ENCODE measurements around the gene NEAT1. TPM values are rescaled to one million over a fixed set of nuclear protein-coding genes. Genes with fewer than 3 reads are reported as not detected.
"Not testable (repeated sequence)": the region's sequence is repeated elsewhere in the genome, so short reads cannot be mapped to it uniquely, and the experiment has no call there.

Gene NEAT1
- total RNA-seq, 1 experiment from 2014 or later: 74.7 TPM

- not testable (repeated sequence) for DNase-seq
Measured at GRCh38 chr11:65452259-65452658, 29.7 kb downstream of the NEAT1 start.

GRCh38 chr11:65452806-65453490 is 30.4 kb downstream of the NEAT1 start:
- Histone ChIP-seq H3K4me2 (ENCODE audit: low read depth, low read length, poor library complexity, severe bottlenecking) (no peak overlapping the region), H3K27ac (ENCODE audit: low read length) (no peak overlapping the region), H3K9ac (ENCODE audit: low read length) (no peak overlapping the region), H3K27me3 (ENCODE audit: low read length) (no peaks in the 10 kb centered on the region), H3K9me2 (replicated peaks; ENCODE audit: insufficient read depth, low read length) (no peaks in the 10 kb centered on the region), H3K36me3 (ENCODE audit: insufficient read depth, low read length) (peaks cover 6% of the 10 kb centered on the region; the same call in 1 of the 2 replicates), H3K4me3 (ENCODE audit: low read length) (no peak overlapping the region), H4K20me1 (ENCODE audit: insufficient read depth, low read depth, low read length) (no peaks in the 10 kb centered on the region), H3K79me2 (ENCODE audit: low read length) (peaks cover 4% of the 10 kb centered on the region; the same call in 1 of the 2 replicates), H3K9me3 (ENCODE audit: low read length) (no peaks in the 10 kb centered on the region), H3K4me1 (ENCODE audit: low read length) (peaks cover 46% of the 10 kb centered on the region), H2AFZ (ENCODE audit: low read length) (no peak overlapping the region)
- DNase-seq: no peak

More at GRCh38 chr11:65452259-65452658, 29.7 kb downstream of the NEAT1 start:
- not testable (repeated sequence) for H3K27me3 ChIP-seq (ENCODE audit: low read length); H3K79me2 ChIP-seq (ENCODE audit: low read length); H3K9me2 ChIP-seq (replicated peaks; ENCODE audit: insufficient read depth, low read length); H2AFZ ChIP-seq (ENCODE audit: low read length); H3K9ac ChIP-seq (ENCODE audit: low read length); H3K4me2 ChIP-seq (ENCODE audit: low read depth, low read length, poor library complexity, severe bottlenecking); H3K36me3 ChIP-seq (ENCODE audit: insufficient read depth, low read length); H4K20me1 ChIP-seq (ENCODE audit: insufficient read depth, low read depth, low read length); H3K4me3 ChIP-seq (ENCODE audit: low read length); H3K27ac ChIP-seq (ENCODE audit: low read length); H3K9me3 ChIP-seq (ENCODE audit: low read length)
- H3K4me1 ChIP-seq (ENCODE audit: low read length): peaks cover 45% of the 10 kb centered on the region

GRCh38 chr11:65454311-65454695 is 31.7 kb downstream of the NEAT1 start:
- Histone ChIP-seq H3K4me3 (ENCODE audit: low read length) (peak overlapping the region; percentile 100), H3K4me2 (ENCODE audit: low read depth, low read length, poor library complexity, severe bottlenecking) (peak overlapping the region; percentile 100)

GRCh38 chr11:65454696-65455456 is 32.3 kb downstream of the NEAT1 start:
- DNase-seq: peak; percentile 96
- Histone ChIP-seq H3K9me3 (ENCODE audit: low read length) (no peaks in the 10 kb centered on the region), H3K9me2 (replicated peaks; ENCODE audit: insufficient read depth, low read length) (no peaks in the 10 kb centered on the region), H3K9ac (ENCODE audit: low read length) (peak overlapping the region; percentile 98), H3K4me3 (ENCODE audit: low read length) (peak overlapping the region; percentile 100), H3K4me2 (ENCODE audit: low read depth, low read length, poor library complexity, severe bottlenecking) (peak overlapping the region; percentile 100), H3K27me3 (ENCODE audit: low read length) (no peaks in the 10 kb centered on the region), H4K20me1 (ENCODE audit: insufficient read depth, low read depth, low read length) (no peaks in the 10 kb centered on the region), H3K27ac (ENCODE audit: low read length) (peak overlapping the region; percentile 62; the same call in 1 of the 2 replicates), H3K79me2 (ENCODE audit: low read length) (peaks cover 4% of the 10 kb centered on the region; the same call in 1 of the 2 replicates), H3K36me3 (ENCODE audit: insufficient read depth, low read length) (peaks cover 6% of the 10 kb centered on the region; the same call in 1 of the 2 replicates), H3K4me1 (ENCODE audit: low read length) (peaks cover 34% of the 10 kb centered on the region), H2AFZ (ENCODE audit: low read length) (peak overlapping the region; percentile 81; the same call in 1 of the 2 replicates)

More at GRCh38 chr11:65454311-65454695, 31.7 kb downstream of the NEAT1 start:
- no peak overlapping the region; the same call in 1 of the 2 replicates for H3K27ac ChIP-seq (ENCODE audit: low read length)
- no peaks in the 10 kb centered on the region for H4K20me1 ChIP-seq (ENCODE audit: insufficient read depth, low read depth, low read length)
- H3K9me3 ChIP-seq (ENCODE audit: low read length): no peaks in the 10 kb centered on the region
- peak overlapping the region; percentile 98 for H3K9ac ChIP-seq (ENCODE audit: low read length)
- peaks cover 6% of the 10 kb centered on the region; the same call in 1 of the 2 replicates for H3K36me3 ChIP-seq (ENCODE audit: insufficient read depth, low read length)
- peaks cover 34% of the 10 kb centered on the region for H3K4me1 ChIP-seq (ENCODE audit: low read length)
- DNase-seq: no peak
- H2AFZ ChIP-seq (ENCODE audit: low read length): no peak overlapping the region
- no peaks in the 10 kb centered on the region for H3K27me3 ChIP-seq (ENCODE audit: low read length)
- peaks cover 4% of the 10 kb centered on the region; the same call in 1 of the 2 replicates for H3K79me2 ChIP-seq (ENCODE audit: low read length)
- no peaks in the 10 kb centered on the region for H3K9me2 ChIP-seq (replicated peaks; ENCODE audit: insufficient read depth, low read length)

- Histone ChIP-seq H3K9me2 (replicated peaks; ENCODE audit: insufficient read depth, low read length) (no peaks in the 10 kb centered on the region), H2AFZ (ENCODE audit: low read length) (no peak overlapping the region), H3K4me1 (ENCODE audit: low read length) (peaks cover 34% of the 10 kb centered on the region), H3K9ac (ENCODE audit: low read length) (peak overlapping the region; percentile 46), H3K4me3 (ENCODE audit: low read length) (peak overlapping the region; percentile 100), H3K36me3 (ENCODE audit: insufficient read depth, low read length) (peaks cover 6% of the 10 kb centered on the region; the same call in 1 of the 2 replicates), H3K27me3 (ENCODE audit: low read length) (no peaks in the 10 kb centered on the region), H3K4me2 (ENCODE audit: low read depth, low read length, poor library complexity, severe bottlenecking) (peak overlapping the region; percentile 100), H3K9me3 (ENCODE audit: low read length) (no peaks in the 10 kb centered on the region), H3K79me2 (ENCODE audit: low read length) (peaks cover 4% of the 10 kb centered on the region; the same call in 1 of the 2 replicates), H4K20me1 (ENCODE audit: insufficient read depth, low read depth, low read length) (no peaks in the 10 kb centered on the region), H3K27ac (ENCODE audit: low read length) (peak overlapping the region; percentile 60)
- DNase-seq: peak; percentile 43
Measured at GRCh38 chr11:65456418-65456817, 33.8 kb downstream of the NEAT1 start.

GRCh38 chr11:65459552-65459951 is 37.0 kb downstream of the NEAT1 start:
- H3K4me3 ChIP-seq (ENCODE audit: low read length): no peak overlapping the region
- no peak overlapping the region for H3K9ac ChIP-seq (ENCODE audit: low read length)
- no peak overlapping the region for H3K27ac ChIP-seq (ENCODE audit: low read length)
- peaks cover 4% of the 10 kb centered on the region; the same call in 1 of the 2 replicates for H3K79me2 ChIP-seq (ENCODE audit: low read length)
- no peaks in the 10 kb centered on the region for H3K9me3 ChIP-seq (ENCODE audit: low read length)
- peaks cover 6% of the 10 kb centered on the region; the same call in 1 of the 2 replicates for H3K36me3 ChIP-seq (ENCODE audit: insufficient read depth, low read length)
- no peaks in the 10 kb centered on the region for H3K9me2 ChIP-seq (replicated peaks; ENCODE audit: insufficient read depth, low read length)
- no peaks in the 10 kb centered on the region for H4K20me1 ChIP-seq (ENCODE audit: insufficient read depth, low read depth, low read length)
- H3K4me2 ChIP-seq (ENCODE audit: low read depth, low read length, poor library complexity, severe bottlenecking): no peak overlapping the region
- no peaks in the 10 kb centered on the region for H3K27me3 ChIP-seq (ENCODE audit: low read length)
- DNase-seq: no peak
- peaks cover 34% of the 10 kb centered on the region for H3K4me1 ChIP-seq (ENCODE audit: low read length)
- no peak overlapping the region for H2AFZ ChIP-seq (ENCODE audit: low read length)

- not testable (repeated sequence) for H3K27me3 ChIP-seq (ENCODE audit: low read length); H4K20me1 ChIP-seq (ENCODE audit: insufficient read depth, low read depth, low read length); H3K9ac ChIP-seq (ENCODE audit: low read length); DNase-seq; H3K4me2 ChIP-seq (ENCODE audit: low read depth, low read length, poor library complexity, severe bottlenecking); H3K4me3 ChIP-seq (ENCODE audit: low read length); H3K79me2 ChIP-seq (ENCODE audit: low read length); H2AFZ ChIP-seq (ENCODE audit: low read length); H3K27ac ChIP-seq (ENCODE audit: low read length); H3K36me3 ChIP-seq (ENCODE audit: insufficient read depth, low read length); H3K9me3 ChIP-seq (ENCODE audit: low read length); H3K9me2 ChIP-seq (replicated peaks; ENCODE audit: insufficient read depth, low read length)
- H3K4me1 ChIP-seq (ENCODE audit: low read length): peaks cover 10% of the 10 kb centered on the region
Measured at GRCh38 chr11:65465471-65465870, 42.9 kb downstream of the NEAT1 start.

GRCh38 chr11:65467306-65467705 is 44.7 kb downstream of the NEAT1 start:
- H3K4me3 ChIP-seq (ENCODE audit: low read length); H3K79me2 ChIP-seq (ENCODE audit: low read length); H3K27me3 ChIP-seq (ENCODE audit: low read length); H3K27ac ChIP-seq (ENCODE audit: low read length); H3K9me2 ChIP-seq (replicated peaks; ENCODE audit: insufficient read depth, low read length); DNase-seq; H3K9me3 ChIP-seq (ENCODE audit: low read length); H3K9ac ChIP-seq (ENCODE audit: low read length); H3K4me2 ChIP-seq (ENCODE audit: low read depth, low read length, poor library complexity, severe bottlenecking); H3K36me3 ChIP-seq (ENCODE audit: insufficient read depth, low read length); H2AFZ ChIP-seq (ENCODE audit: low read length); H4K20me1 ChIP-seq (ENCODE audit: insufficient read depth, low read depth, low read length): not testable (repeated sequence)
- H3K4me1 ChIP-seq (ENCODE audit: low read length): peaks cover 20% of the 10 kb centered on the region
